T-helper 2 cell treated with Interferon-gamma antibody and Interleukin-4, amounts not matched to agents 5 μg/mL and 100 μg/mL, for 36 hours (primary cell): ENCODE measurements around the gene NPAS3.
"Not testable (repeated sequence)": the region's sequence is repeated elsewhere in the genome, so short reads cannot be mapped to it uniquely, and the experiment has no call there.

ENCODE experiments used
- DNase-seq: peaks from one replicate; pipeline ENCODE4 v3.0.0; 2021; ENCODE audit warnings: low spot score
- H3K27ac Mint-ChIP-seq: one replicate; pipeline ENCODE4 v1.8.0; 2021; ENCODE audit warnings: mild to moderate bottlenecking, mixed read lengths
- H3K27me3 Mint-ChIP-seq: one replicate; pipeline ENCODE4 v1.8.0; 2021; ENCODE audit warnings: low read depth, mixed read lengths
- H3K36me3 Mint-ChIP-seq: one replicate; pipeline ENCODE4 v1.8.0; 2021; ENCODE audit warnings: low read depth, mixed read lengths
- H3K4me1 Mint-ChIP-seq: one replicate; pipeline ENCODE4 v1.8.0; 2021; ENCODE audit warnings: low read depth, mixed read lengths
- H3K4me3 Mint-ChIP-seq: one replicate; pipeline ENCODE4 v1.8.0; 2022; ENCODE audit warnings: mild to moderate bottlenecking, moderate library complexity, mixed read lengths
- H3K9me3 Mint-ChIP-seq: one replicate; pipeline ENCODE4 v1.8.0; 2021; ENCODE audit warnings: mixed read lengths

Gene NPAS3

DNA sequence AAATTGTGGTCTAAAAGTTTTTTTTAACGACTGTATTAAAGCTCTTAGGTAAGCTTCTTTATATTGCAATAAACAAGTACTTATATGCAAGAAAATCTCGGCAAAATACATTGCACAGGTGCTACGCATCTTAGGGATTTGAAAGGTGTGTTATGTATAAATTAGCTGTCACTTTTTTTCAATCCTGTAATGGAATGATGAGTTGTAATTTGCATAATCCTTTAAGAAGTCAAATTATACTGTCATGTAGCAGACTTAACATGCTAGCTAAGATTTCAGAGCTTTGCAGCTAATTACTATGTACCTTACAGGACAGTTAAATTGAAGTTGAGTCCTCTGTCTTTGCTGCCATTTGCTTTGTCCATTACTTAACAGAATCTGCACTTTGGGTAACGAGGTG lies 117.5 kb downstream of the NPAS3 start:
- Mint-ChIP-seq H3K27ac (no peak overlapping the region), H3K27me3 (no peaks in the 10 kb centered on the region), H3K4me1 (no peaks in the 10 kb centered on the region), H3K4me3 (no peak overlapping the region), H3K9me3 (peaks cover 3% of the 10 kb centered on the region), H3K36me3 (no peaks in the 10 kb centered on the region)
- no peak for DNase-seq

DNA sequence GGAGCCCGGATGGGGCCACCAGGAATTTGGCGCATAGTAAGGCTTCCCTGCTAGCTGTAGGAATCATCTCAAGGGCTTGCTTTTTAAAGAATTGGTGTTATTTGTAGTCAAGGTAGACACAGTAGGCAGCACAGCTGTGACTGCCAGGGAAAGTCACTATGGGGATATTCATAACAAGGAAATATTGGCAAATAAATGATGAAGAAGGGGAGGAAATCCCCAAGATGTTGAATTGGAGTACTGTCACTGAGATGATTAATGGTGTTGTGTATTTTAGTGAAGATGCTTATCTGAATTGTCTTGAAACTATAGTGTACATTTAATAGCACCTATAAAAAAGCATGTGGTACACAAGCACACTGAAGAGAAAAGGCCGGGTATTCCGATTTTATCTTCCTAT lies 118.9 kb downstream of the NPAS3 start:
- Mint-ChIP-seq H3K36me3 (no peaks in the 10 kb centered on the region), H3K27me3 (no peaks in the 10 kb centered on the region), H3K9me3 (no peaks in the 10 kb centered on the region), H3K4me3 (no peak overlapping the region), H3K4me1 (no peaks in the 10 kb centered on the region), H3K27ac (no peak overlapping the region)
- DNase-seq: no peak

DNA sequence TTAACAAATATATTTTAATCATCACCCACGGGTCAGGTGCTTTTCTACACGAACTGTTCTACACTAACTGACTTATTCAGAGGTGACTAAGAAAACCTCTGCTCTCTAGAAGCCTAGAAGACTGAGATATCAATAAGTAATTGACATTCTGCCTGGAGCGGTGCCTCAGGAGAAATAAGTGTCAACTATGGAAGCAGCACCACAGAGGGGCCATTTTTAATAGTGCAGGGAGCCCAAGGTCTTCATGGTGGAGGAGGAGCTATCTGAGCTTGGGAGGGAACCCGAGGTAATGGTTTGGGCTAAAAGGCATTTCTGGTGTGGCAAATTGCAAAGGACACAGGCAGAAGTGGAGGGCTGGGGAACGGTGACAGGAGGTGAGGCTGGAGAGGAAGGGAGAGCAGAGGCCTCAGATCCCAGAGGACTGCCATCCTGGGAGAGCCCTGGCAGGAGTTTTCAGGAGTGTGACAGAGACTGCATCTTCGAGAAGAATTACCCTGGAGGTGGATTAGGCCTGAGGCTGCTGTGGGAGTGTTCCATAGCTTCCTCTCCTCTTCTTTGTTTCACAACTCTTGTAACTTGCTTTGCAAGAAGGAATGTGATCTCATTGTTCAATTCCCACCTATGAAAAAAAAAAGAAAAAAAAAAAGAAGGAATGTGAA lies 123.1 kb downstream of the NPAS3 start:
- DNase-seq: no peak
- no peaks in the 10 kb centered on the region for H3K9me3 Mint-ChIP-seq
- H3K27ac Mint-ChIP-seq: no peak overlapping the region
- H3K36me3 Mint-ChIP-seq: no peaks in the 10 kb centered on the region
- H3K27me3 Mint-ChIP-seq: no peaks in the 10 kb centered on the region
- H3K4me1 Mint-ChIP-seq: no peaks in the 10 kb centered on the region
- no peak overlapping the region for H3K4me3 Mint-ChIP-seq

DNA sequence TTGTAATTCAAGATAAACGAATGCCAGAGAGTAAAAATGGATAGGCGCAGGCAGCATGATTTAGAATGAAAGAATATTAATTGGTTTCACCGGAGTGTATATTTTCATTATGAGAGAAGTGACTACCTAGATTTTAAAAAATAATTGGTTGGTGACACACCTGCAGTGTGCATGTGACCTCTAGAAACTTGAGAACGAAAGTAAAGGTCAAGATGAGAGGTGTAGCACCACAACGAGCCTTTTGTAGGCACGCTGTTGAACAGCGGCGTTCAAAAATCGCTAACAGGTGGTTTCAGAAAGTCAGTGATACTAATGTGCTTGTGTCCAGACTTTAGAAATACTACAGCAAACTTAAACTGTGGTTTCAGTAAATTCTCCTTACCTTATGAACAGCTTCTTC lies 123.8 kb downstream of the NPAS3 start:
- Mint-ChIP-seq H3K27me3 (no peaks in the 10 kb centered on the region), H3K4me1 (no peaks in the 10 kb centered on the region), H3K4me3 (no peak overlapping the region), H3K27ac (no peak overlapping the region), H3K9me3 (no peaks in the 10 kb centered on the region), H3K36me3 (no peaks in the 10 kb centered on the region)
- no peak for DNase-seq

DNA sequence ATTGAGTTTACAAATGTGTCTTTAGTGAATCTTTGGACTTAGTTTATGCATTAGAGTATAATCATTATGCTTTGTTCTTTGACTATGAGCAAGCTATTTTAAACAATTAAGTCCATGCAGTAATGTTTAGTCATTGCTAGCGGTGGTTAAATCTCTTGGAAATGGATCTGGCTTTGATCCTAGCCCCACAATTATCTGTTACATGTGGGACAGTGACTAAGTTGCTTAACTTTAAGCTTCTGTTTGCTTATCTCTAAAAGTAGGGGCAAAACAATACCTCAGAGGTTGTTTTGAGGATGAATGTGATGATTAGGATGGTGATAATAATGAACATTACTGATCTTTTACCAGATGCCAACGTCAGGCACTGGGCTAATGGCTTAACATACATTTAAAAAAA lies 124.2 kb downstream of the NPAS3 start:
- no peaks in the 10 kb centered on the region for H3K9me3 Mint-ChIP-seq
- H3K36me3 Mint-ChIP-seq: no peaks in the 10 kb centered on the region
- H3K27ac Mint-ChIP-seq: no peak overlapping the region
- H3K4me1 Mint-ChIP-seq: no peaks in the 10 kb centered on the region
- no peaks in the 10 kb centered on the region for H3K27me3 Mint-ChIP-seq
- no peak overlapping the region for H3K4me3 Mint-ChIP-seq
- DNase-seq: no peak

DNA sequence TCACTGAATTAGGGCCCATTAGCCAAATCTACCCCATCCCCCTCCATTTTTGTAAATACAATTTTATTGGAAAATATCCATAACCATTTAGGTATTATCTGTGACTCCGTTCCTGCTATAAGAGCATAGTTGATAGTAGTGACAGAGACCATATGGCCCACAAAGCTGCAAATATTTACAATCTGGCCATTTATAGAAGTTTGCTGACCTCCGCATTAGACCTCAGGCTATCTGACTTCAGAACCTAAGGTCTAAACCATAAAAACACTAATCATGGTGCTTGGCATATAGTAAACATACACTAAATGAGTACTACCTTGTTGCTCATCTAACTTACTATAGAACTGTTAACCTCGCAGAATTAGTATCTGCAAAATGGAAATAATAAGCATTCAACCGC lies 124.8 kb downstream of the NPAS3 start:
- Mint-ChIP-seq H3K4me1 (no peaks in the 10 kb centered on the region), H3K36me3 (no peaks in the 10 kb centered on the region), H3K9me3 (no peaks in the 10 kb centered on the region), H3K27ac (no peak overlapping the region), H3K27me3 (no peaks in the 10 kb centered on the region), H3K4me3 (no peak overlapping the region)
- no peak for DNase-seq

DNA sequence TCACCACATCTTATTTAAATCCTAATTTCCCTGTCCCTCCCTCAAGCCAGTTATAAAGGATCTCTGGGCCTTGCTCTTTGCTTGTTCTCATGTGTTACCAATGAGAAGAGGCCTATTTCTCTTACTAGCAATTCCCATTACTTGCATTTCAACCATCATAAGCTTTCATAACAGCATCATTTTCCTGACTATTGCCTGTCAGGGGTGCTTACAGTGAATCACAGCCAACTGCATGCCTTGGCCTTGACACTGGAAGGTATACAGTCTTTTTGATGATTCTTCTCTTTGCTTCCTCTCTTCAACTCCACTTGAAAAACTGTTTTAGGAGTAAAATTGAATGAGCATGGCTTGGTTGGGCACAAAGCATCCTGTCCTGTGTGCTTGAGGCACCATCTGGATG lies 127.0 kb downstream of the NPAS3 start:
- H3K36me3 Mint-ChIP-seq: no peaks in the 10 kb centered on the region
- H3K27ac Mint-ChIP-seq: no peak overlapping the region
- H3K4me3 Mint-ChIP-seq: no peak overlapping the region
- H3K9me3 Mint-ChIP-seq: no peaks in the 10 kb centered on the region
- H3K27me3 Mint-ChIP-seq: no peaks in the 10 kb centered on the region
- H3K4me1 Mint-ChIP-seq: no peaks in the 10 kb centered on the region
- DNase-seq: no peak

DNA sequence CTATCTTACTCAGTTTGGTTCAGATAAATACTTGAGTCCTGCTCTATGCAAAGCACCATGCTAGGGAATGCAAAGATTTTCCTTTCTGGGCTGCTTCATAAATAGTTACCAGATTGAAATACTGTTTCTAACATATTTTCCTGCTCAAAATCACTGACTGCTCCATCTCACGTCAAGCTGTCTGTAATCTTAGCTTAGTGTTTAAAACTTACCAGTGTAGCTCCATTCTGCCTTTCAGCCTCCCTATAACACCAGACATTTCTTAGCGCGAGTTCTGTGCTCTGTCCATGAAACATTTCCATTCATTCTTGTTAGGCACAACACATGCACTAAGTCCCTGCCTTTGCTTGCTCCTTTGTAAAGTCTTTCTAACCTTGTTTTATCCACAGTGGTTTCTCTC lies 129.4 kb downstream of the NPAS3 start:
- Mint-ChIP-seq H3K9me3 (no peaks in the 10 kb centered on the region), H3K4me3 (no peak overlapping the region), H3K4me1 (no peaks in the 10 kb centered on the region), H3K27ac (no peak overlapping the region), H3K27me3 (no peaks in the 10 kb centered on the region), H3K36me3 (no peaks in the 10 kb centered on the region)
- DNase-seq: no peak

DNA sequence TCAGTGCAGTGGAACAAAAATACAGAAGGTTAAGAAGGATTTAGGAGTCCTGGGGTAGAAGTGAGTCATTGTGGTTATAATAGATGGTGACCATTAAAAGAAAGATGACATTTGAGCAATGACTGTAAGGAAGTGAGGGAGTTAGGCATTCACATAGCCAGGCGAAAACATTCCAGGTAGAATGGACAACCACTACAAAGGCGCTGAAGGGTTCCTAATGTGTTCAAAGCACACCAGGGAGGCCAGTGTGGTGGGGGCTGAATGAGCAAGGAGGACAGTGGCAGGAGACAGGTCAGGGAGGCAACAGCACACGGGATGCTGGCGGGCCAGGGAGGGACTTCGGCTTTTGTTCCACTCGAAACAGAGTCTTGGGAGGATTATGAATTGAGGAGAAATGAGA lies 129.9 kb downstream of the NPAS3 start:
- H3K27ac Mint-ChIP-seq: no peak overlapping the region
- H3K9me3 Mint-ChIP-seq: no peaks in the 10 kb centered on the region
- H3K27me3 Mint-ChIP-seq: no peaks in the 10 kb centered on the region
- DNase-seq: no peak
- H3K36me3 Mint-ChIP-seq: no peaks in the 10 kb centered on the region
- H3K4me3 Mint-ChIP-seq: no peak overlapping the region
- H3K4me1 Mint-ChIP-seq: no peaks in the 10 kb centered on the region

DNA sequence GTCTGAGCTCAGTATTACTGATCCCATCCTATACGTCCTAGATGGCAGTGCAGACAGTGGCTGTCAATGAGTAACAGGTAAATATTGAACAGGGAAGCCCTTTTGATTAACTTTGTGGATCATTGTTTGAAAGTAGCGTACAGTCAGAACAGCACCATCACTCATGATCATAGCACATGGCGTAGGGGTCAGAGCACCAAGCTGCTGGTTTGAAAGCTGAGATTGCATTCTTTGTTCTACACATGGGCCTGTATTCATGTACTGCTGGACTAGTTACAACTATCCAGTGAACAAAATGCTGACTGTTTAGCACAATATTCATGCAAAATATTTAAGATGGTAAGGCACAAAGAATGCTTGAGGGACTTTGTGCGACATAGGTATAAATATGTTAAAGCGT lies 131.8 kb downstream of the NPAS3 start:
- Mint-ChIP-seq H3K4me1 (no peaks in the 10 kb centered on the region), H3K4me3 (no peak overlapping the region), H3K27ac (no peak overlapping the region), H3K36me3 (no peaks in the 10 kb centered on the region), H3K27me3 (no peaks in the 10 kb centered on the region), H3K9me3 (no peaks in the 10 kb centered on the region)
- DNase-seq: no peak

DNA sequence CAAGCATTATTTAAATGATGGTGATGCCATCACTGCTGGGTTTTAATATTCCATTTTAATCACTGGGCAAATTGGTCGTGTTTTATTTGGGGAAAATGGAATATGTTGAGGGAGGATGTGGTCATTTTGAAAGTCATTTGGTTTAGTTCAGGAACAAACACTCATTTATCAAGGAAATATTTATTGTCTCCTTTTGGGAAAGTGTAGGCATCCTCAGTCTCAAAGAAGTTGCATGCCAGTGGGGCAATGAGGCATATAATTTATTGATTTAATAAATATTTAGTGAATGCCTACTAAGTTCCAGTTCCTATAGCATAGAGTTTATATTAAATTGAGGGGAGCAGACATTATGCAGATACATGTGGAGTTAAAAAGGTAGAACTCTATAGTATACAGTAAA lies 134.3 kb downstream of the NPAS3 start:
- no peaks in the 10 kb centered on the region for H3K4me1 Mint-ChIP-seq

DNA sequence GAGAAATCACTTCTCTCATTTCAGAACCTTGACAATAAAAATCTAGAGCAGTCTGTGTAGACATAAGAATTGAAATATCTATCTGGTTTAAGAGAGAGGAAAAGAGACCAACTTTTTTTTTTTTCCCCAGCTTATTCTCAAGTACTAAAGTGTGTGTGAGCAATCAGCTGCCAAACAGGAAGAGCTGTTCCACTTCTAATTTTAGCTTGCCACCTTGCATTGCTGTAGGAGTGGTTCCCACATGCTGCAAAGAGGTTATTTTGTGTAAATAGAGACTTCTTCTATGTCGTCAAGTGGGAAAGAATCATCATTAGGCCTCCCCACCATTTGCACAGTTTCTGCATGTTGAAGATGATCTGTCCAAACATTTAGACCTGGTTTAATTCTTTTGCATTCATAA lies 142.6 kb downstream of the NPAS3 start:
- Mint-ChIP-seq H3K27ac (no peak overlapping the region), H3K36me3 (no peaks in the 10 kb centered on the region), H3K27me3 (no peaks in the 10 kb centered on the region), H3K9me3 (no peaks in the 10 kb centered on the region), H3K4me3 (no peak overlapping the region), H3K4me1 (no peaks in the 10 kb centered on the region)
- DNase-seq: no peak

More for the DNA sequence above, 134.3 kb downstream of the NPAS3 start:
- H3K27me3 Mint-ChIP-seq: no peaks in the 10 kb centered on the region
- H3K36me3 Mint-ChIP-seq: no peaks in the 10 kb centered on the region
- no peaks in the 10 kb centered on the region for H3K9me3 Mint-ChIP-seq
- no peak overlapping the region for H3K27ac Mint-ChIP-seq
- no peak overlapping the region for H3K4me3 Mint-ChIP-seq
- DNase-seq: no peak

DNA sequence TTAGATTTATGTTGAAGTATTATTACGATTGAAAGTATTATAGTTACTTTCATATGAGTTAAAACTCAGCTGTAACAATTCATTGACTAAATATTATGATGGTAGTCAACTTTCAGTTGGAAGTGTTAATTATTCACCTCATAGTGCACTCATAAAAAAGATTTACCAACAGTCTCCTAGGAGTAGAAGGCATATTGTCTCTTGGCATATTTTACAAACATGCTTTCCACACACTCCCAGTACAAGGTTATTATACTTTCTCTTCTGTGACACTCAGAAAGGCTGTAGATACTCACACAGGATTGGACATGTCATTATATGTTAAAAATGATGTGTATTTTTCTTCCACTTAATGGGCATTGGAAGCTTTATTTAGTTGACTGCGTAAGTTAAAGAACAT lies 147.1 kb downstream of the NPAS3 start:
- no peak for DNase-seq
- no peak overlapping the region for H3K4me3 Mint-ChIP-seq
- no peaks in the 10 kb centered on the region for H3K27me3 Mint-ChIP-seq
- H3K36me3 Mint-ChIP-seq: no peaks in the 10 kb centered on the region
- H3K4me1 Mint-ChIP-seq: no peaks in the 10 kb centered on the region
- no peak overlapping the region for H3K27ac Mint-ChIP-seq
- peaks cover 9% of the 10 kb centered on the region for H3K9me3 Mint-ChIP-seq

DNA sequence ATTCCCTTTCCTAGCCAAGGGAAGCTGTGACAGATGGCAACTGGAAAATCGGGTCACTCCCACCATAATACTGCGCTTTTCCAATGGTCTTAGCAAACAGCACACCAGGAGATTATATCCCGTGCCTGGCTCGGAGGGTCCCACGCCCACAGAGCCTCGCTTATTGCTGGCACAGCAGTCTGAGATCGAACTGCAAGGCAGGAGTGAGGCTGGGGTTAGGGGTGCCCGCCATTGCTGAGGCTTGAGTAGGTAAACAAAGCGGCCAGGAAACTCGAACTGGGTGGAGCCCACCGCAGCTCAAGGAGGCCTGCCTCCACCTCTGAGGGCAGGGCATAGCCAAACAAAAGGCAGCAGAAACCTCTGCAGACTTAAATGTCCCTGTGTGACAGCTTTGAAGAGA lies 149.6 kb downstream of the NPAS3 start:
- H3K27ac Mint-ChIP-seq, H3K36me3 Mint-ChIP-seq, H3K4me1 Mint-ChIP-seq, DNase-seq, H3K27me3 Mint-ChIP-seq, H3K4me3 Mint-ChIP-seq: not testable (repeated sequence)
- H3K9me3 Mint-ChIP-seq: peaks cover 12% of the 10 kb centered on the region

DNA sequence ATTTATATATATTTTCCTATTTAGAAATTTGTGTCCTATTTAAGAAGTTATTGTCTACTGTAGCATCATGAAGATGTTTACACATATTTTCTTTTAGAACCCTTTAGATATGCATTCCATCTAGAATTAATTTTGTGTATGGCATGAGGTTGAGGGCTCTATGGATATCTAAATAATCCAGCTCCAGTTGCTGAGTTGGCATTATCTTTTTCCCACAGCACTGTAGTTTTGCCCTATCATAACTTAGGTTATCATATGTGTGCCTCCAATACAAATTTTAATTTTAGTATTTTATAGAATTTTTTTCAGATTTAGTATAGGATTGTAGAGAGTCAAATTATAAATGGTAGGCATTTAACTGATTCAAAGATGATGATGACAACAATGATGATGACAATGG lies 159.3 kb downstream of the NPAS3 start:
- Mint-ChIP-seq H3K27me3 (no peaks in the 10 kb centered on the region), H3K4me3 (no peak overlapping the region), H3K4me1 (no peaks in the 10 kb centered on the region), H3K27ac (no peak overlapping the region), H3K9me3 (peaks cover 17% of the 10 kb centered on the region), H3K36me3 (no peaks in the 10 kb centered on the region)
- no peak for DNase-seq
